IPS-NIHi11 (cell line): Measurements from ENCODE around the gene HS6ST2.
"Not testable (repeated sequence)": the region's sequence is repeated elsewhere in the genome, so short reads cannot be mapped to it uniquely, and the experiment has no call there.

Experiments
- DNase-seq: peaks from one replicate; pipeline ENCODE4 v3.0.0; 2012; ENCODE audit warnings: mixed read lengths, low spot score

HS6ST2 gene

DNA sequence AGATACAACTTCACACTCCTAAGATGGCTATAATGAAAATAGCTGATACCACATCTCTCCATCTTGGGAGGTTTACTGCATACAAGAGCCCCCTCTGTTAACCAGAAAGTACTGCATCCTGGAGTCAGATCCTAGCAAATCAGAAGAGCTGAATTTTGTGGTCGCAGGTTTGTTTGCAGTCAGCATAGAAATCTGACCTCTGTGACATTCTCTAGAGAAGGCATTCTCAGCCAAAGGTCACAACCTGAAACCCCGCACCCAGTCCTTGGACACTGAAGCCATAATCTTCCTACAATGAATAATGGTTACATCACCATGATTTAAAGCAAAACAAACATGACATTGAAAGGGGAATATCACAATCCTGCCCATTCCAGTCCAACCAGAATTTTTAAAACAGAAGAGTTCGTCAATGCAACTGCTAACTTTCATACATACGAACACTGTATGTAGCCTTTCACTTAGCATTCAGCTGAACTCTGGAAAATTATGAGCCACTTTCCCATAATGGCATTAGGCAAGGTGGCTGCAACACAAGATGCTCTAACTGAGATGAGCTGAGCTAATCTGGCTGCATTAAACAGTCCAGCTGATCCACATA lies 17.6 kb downstream of the HS6ST2 start:
- DNase-seq = peak; percentile 37

DNA sequence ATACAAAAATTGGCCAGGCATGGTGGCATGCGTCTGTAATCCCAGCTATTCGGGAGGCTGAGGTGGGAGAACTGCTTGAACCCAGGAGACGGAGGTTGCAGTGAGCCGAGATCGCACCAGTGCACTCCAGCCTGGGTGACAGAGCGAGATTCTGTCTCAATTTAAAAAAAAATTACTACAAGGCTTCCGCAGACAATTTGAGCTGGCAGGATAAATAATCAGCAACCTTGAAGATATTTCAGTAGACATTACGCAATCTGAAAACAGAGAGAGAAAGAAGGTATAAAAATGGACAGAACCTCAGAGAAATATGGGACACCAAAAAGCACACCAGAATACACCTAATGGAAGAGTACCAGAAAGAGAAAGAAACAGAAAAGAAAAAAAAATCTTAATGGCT lies 25.3 kb downstream of the HS6ST2 start:
- DNase-seq = no peak

DNA sequence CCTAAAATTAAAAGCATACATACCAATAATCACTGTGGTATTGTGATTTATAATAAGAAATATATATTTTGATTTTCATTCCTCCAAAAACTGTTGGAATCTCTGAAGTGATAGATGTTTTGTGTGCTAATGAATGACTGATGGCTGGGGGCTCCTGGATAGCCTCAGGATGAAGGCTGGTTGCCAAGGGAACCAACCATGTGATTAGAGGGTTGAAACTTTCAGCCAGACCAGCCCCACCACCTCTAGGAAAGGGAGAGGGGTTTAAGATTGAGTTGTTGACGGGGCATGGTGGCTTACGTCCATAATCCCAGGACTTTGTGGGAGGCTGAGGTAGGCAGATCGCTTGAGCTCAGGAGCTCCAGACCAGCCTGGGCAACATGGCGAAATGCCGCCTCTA lies 34.0 kb downstream of the HS6ST2 start:
- no peak for DNase-seq

DNA sequence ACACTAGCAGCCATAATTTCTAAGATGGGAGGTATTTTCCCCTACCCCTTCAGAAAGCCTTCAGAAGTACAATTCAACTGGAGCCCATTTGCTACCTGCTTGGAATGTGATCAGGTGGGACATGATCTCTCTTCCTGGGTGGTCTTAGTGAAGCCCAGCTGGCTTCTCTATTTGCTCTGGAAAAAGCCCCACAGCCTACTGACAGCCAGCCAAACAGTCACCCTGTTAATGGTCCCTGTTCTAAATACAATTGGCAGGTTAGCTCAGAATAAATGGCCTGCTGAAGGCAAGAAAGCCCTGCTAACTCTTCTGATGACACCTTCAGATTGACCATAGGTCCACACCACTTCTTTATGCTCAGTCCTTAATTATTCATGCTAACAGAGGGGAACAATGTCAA lies 39.9 kb downstream of the HS6ST2 start:
- peak; percentile 7 for DNase-seq

DNA sequence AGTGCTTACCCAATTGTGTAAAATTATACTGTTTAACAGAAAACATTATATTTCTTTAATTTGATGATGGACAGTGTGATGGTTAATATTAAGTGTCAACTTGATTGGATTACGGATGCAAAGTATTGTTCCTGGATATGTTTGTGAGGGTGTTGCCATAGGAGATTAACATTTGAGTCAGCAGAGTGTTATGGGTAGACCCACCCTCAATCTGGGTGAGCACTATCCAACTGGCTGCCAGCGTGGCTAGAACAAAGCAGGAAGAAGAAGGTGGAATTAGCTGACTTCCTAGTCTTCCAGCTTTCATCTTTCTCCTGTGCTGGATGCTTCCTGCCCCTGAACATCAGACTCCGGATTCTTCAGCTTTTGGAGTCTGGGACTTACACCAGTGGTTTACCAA lies 42.1 kb downstream of the HS6ST2 start:
- no peak for DNase-seq

DNA sequence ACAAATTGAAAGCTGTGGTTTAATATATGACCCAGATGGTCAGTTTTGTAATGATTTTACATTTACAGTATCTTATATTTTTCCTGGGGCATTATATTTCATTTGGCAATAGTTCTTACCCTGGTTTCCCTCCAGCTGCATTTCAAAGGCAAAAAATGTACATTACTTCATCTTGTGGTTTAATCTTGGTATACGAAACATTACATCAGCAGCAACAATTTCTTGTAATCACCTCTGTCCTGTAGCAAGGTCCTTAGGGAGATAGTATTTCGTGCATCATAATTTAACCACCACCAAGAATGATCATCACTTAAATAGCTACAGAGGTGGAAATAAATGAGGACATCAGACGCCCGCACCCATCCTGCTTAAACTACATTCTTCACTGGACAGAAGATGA lies 48.8 kb downstream of the HS6ST2 start:
- DNase-seq = no peak

DNA sequence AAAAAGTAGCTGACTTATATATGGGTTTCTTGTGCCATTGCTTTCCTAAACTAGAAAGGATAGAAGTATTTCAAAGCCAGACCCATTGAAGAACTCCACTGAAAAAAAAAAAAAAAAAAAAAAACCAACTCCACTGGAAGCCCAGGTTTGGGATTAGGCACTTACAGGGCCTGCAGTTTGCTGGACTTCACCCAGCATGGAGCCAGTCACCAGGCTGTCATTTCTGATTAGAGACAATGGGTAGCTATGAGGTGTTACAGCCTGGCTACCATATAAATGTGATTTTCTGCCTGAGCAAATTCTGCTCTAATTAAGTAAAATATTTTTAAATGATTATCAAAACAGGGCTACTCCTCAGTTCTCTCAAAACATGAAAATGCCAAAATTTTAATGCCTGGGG lies 49.5 kb downstream of the HS6ST2 start:
- DNase-seq = peak; percentile 17

DNA sequence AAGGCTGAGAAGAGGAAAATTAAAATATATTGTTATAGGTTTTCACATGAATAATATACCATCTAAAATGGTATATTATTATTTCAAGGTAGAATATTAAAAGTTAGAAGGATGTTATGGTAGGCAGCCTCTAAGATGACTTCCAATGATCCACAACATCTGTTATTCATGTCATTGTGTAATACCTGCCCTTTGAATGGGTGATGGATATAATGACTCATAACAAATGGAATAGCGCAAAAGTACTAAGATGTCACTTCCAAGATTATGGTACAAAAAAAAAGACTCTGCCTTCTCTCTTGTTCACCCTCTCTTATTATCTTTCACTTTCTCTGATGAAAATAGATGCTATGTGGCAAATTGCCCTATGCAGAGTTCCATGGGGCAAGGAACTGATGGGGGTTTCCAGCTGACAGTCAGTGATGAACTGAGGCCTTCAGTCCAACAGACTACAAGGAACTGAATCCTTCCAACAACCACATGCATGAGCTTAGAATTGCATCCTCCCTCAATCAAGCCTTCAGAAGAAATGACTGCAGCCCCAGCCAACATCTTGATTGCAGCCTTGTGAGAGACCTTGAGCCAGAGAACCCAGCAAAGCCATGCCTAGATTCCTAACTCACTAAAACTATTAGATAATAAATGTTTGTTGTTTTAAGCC lies 57.7 kb downstream of the HS6ST2 start:
- DNase-seq = no peak

DNA sequence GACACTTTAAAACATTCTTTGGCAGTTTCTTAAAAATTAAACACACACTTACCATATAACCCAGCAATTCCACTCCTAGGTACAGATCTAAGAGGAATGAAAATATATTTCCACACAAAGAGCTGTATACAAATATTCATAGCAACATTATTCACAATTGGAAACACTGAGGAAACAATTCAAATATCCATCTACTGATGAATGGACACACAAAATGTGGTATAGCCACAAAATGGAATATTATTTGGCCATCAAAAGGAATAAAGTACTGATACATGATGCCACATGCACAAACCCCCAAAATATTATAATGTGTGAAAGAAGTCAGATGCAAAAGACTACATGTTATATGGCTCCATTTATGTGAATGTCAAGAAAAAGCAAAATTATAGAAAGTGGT lies 70.9 kb downstream of the HS6ST2 start:
- no peak for DNase-seq

DNA sequence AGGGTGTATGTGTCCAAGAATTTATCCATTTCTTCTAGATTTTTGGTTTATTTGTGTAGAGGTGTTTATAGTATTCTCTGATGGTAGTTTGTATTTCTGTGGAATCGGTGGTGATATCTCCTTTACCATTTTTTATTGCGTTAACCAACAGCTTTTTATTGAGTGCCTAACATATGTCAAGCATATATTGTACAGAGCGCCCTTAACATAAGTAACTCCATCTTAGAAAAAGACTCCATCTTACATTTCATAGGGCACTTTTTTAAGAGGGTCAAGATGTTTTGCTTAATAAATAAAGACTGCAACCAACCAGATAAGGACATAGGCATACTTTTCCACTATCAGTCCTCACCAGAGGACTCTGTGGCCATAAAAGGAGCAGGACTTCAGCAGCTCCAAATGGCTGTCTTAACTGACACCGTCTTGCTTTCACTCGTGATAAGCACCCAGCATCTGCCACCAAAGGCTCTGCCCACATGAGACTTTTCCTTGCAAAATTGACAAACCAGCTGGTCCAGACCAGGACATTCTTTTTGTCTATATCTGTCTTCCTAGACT lies 75.0 kb downstream of the HS6ST2 start:
- DNase-seq = no peak

DNA sequence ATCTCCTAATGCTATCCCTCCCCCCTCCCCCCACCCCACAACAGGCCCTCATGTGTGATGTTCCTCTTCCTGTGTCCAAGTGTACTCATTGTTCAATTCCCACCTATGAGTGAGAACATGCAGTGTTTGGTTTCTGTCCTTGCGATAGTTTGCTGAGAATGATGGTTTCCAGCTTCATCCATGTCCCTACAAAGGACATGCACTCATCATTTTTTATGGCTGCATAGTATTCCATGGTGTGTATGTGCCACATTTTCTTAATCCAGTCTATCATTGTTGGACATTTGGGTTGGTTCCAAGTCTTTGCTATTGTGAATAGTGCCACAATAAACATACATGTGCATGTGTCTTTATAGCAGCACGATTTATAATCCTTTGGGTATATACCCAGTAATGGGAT lies 77.7 kb downstream of the HS6ST2 start:
- DNase-seq = not testable (repeated sequence)

DNA sequence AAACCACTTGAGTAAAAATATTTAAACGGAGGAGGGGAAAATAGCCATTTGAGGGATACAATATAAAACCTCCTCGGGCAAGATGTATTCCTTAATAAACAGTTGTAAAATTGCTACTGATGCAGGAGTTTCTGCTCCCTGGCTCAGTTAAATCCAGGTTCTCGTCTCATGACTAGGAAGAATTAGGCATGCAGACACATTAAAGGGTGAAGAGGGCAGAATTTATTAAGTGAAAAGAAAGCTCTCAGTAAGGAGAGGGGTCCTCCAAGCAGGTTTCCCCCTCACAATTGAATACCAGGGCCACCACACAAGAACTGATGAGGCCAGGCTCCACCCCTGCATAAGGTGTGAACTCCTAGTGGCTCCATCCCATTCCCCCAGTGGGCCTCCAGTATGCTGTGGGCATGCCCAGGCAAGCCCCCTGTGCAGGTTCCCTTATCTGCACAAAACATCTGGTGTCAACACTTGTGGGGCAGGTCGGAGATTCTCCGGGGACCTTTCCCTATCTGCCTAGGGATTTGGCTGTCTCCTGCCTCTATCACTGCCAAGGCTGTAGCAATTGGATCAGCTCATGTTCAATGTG lies 80.4 kb downstream of the HS6ST2 start:
- no peak for DNase-seq

DNA sequence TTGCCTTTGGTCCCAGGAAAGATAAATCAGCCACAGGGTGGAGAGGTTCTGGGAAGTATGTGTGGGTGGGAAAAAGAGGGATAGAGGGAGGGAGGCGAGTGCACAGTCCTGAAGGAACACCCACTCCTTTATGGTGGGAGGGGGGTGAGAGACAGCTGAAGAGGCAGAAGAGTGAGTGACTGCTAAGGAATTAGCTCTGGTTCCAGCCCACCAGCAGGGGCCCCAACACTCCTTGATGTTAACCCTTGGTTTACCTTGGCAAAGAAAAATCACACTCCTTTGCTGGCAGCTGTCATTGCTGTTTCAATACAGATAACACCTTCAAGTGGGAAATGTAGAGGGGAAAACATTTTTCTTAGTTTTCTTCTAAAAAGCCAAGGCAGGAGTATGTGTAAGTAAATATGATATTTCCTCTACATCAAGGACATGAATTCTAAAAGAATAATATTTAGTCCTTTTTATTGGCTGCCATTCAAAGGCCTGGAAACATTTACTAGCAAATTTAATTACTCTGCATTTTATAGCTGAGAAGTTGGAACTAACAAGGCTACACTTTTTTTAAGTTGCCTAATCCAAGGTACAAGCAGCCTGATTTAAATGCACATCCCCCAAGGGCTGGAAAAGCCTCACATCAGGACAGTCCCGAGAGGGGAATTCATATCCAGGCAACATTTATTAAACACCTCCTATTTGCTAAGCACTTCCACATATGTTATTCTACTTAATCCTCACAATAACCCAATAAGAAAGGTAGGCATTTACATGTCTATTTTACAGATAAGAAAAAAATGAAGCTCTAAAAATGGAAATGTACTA lies 81.7 kb downstream of the HS6ST2 start:
- DNase-seq = peak; percentile 59

DNA sequence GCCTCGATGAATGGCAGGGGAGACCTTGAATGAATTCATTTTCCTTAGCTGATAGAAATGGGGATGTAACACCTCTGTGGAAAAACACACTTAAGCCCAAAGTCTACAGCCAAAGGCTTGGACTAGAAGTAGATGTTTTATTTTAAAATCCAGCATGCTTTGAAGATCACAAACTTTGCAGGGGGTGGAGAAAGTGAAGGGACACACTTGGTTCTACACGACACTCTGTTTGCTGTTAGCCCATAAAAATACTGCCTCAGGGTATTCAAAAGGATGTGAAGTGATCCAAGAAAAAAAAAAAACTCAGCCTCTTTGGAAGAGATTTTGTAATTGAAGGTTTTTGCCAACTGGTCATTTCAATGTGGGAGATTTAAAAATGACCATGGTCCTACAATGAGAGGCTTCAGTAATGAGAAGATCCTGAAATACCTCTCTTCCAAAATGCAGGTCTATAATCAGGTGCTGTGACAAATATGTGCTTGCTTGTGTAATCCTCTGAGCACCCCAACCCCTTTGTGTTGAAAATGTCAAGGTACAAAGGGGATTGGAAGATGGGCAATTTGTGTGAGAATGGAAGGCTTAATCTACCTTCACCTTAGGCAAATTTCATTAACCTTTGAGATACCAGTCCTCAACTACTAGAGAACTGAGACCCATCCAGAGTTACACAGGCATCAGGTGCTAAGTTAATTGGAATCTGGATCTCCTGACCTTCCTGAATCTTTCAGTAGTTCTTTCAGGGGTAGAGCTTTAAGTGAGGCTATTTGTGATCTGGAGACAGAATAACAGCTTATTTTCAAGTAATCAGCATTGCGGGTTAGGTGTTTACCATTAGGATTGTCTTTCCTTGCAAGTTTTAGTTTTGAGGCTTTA lies 82.5 kb downstream of the HS6ST2 start:
- peak; percentile 31 for DNase-seq

DNA sequence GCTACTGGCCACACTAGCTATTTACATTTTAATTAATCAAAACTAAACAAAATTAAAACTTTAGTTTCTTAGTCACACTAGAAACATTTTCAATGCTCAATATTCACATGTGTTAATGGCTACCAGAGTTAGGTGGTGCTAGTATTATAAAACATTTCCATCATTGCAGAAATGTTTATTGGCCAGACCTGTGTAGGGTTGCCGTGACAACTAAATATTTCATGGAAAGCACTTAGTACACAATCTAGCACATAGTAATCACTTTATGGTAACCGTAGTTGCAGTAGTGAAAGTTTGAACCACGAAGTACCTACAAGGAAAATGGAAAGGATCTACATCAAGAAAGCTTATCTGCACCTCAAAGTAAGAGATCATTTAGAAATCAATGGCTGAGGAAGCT lies 95.9 kb downstream of the HS6ST2 start:
- no peak for DNase-seq

DNA sequence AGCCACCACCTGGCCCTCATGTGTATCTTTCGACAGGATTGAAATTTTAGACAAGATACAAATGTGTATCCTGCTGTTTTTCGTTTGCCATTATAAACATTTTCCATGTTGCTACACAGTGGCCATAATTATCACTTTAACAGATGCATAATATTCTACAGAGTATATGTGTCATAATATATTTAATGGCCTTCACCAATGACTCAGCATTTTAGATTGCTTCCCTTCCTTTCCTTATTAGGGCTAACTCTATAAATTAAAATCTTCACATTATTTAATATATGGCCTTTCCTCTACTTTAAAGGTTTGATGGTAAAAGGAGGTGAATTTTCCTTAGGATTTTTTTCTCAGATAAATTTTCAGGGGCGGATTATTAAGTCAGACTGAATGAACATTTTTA lies 97.4 kb downstream of the HS6ST2 start:
- no peak for DNase-seq

DNA sequence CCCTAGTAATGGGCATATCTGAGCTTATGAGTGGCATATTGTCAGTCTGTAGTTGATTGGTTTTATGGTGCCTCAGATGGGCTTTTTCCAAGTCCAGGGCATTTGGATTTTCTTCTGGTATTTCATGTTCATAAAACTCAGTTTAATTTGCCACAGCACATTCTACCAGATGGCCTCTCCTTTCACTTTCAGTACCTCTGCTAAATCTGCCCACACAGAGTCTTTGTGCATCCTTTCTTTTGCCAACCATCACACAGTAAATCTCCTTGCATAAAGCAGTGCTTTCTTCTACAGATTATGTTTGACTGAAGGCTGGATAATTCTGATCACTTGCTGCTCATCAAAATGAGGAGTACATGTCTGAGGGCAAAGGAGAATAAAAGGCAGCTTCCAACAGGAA lies 98.2 kb downstream of the HS6ST2 start:
- DNase-seq = no peak

DNA sequence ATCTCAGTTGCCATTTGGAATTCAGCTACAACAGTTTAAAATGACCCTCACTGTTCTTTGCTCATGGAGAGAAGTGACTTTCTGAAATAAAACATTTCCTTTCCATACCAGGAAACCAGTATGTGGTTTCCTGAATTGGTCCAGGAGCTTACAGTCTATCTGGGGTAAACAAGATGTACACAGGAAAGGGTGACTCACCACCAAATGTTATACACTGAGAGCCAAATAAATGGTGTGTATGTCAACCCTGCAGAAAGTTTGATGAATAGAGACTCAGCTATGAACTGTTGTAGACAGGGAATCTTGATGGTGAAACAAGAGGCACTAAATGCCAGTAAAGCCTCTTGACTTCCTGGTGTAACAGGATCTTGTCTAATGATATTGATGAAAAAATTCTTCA lies 100.4 kb downstream of the HS6ST2 start:
- no peak for DNase-seq

DNA sequence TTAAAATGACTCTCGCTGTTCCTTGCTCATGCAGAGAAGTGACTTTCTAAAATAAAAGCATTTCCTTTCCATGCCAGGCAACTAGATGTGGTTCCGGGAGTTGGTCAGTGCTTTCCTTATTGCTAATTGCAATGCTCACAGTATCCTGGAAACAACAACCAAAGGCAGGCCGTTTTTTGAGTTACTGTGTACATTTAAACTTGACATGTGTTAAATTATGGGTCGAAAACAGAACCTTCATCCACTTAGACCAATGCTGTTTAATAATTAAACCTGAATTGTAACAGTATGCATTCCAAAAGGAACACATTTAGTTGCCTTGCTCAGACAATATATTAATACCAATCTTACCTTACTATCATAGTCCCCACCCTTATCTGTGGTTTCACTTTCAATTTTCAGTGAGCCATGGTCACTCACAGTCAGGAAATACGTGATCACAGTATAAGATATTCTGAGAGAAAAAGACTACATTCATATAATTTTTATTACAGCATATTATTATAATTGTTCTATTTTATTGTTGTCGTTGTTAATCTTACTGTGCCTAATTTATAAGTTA lies 102.6 kb downstream of the HS6ST2 start:
- no peak for DNase-seq

DNA sequence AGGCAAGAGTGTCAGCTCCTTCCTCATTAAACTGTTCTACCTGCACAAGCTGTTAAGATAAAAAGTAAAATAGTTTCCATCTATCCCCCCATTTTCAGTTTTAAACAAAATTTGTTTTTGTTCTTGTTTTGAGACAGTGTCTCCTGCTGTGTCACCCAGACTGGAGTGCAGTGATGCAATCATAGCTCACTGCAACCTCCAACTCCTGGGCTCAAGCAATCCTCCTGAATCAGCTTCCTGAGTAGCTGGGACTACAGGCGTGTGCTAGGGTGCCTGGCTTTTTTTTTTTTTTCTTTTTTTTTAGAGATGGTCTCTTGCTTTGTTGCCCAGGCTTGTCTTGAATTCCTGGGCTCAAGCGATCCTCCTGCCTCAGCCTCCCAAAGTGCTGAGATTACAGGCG lies 105.4 kb downstream of the HS6ST2 start:
- no peak for DNase-seq

DNA sequence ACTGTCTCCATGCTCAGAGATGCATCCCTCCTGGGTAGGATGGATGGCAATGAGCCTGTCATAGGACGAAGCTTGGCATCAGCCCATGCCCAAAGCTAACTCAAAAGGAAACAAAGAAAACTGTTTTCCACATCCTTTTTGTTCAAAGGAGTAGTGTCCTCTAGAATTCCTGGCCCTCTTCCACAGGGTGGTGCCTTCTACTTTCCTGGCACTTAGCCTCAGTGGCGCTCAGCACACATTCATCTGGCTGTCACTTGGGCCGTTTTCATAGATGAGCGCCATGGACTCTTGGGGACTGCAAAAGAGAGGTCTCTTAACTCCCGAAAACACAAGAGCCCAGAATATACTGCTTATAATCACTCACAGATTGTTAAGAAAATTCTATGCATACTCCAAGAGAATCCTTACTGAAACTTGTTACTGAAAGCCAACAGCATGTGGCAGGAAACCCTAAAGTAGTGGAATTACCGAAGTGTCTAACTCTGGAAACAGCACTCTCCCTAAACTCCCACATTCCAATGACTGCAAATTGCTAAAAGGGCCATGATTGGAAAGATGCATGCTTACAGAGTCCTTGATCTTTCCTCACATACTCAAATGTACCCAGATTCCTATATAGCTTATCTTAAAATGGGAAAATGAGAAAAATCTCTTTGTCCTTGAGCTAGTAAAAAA lies 110.0 kb downstream of the HS6ST2 start:
- no peak for DNase-seq
